ENCODE results near the gene HLA-DOB.

GRCh38 chr6:32843331-32843978, 26.7 kb upstream of the HLA-DOB start:
- TF ChIP-seq YY1 (IDR thresholded peaks at IDR 0.05; ENCODE audit: insufficient read depth, insufficient read length) = no peak
- peak; percentile 47 for TF ChIP-seq SUZ12 (IDR thresholded peaks at IDR 0.05; ENCODE audit: extremely low read depth, insufficient read depth, insufficient read length)
